GM18909 (cell line): ENCODE measurements around the gene PKN1.
A peak's percentile ranks its signal among the peaks of the same experiment; 100 is the strongest.

Source experiments
- ATAC-seq: cut with Tn5 transposase; IDR thresholded peaks from one replicate; pipeline ENCODE4 v1.9.1; 2021; ENCODE audit warnings: mild to moderate bottlenecking; ENCODE audit not compliant: unreplicated experiment, poor library complexity

Gene PKN1

GRCh38 chr19:14507704-14508542 is 74.8 kb downstream of the PKN1 start:
- no peak for ATAC-seq

GRCh38 chr19:14510311-14511228 is 77.5 kb downstream of the PKN1 start:
- no peak for ATAC-seq

- ATAC-seq, result no peak
Observed at GRCh38 chr19:14511229-14511593, 78.1 kb downstream of the PKN1 start.

GRCh38 chr19:14512406-14512961 is 79.4 kb downstream of the PKN1 start:
- ATAC-seq, result no peak

GRCh38 chr19:14514215-14514863 is 81.2 kb downstream of the PKN1 start:
- no peak for ATAC-seq

- no peak for ATAC-seq
Observed at GRCh38 chr19:14515501-14516047, 82.5 kb downstream of the PKN1 start.

GRCh38 chr19:14516048-14516534 is 83.0 kb downstream of the PKN1 start:
- no peak for ATAC-seq

- ATAC-seq, result no peak
Observed at GRCh38 chr19:14516746-14517438, 83.8 kb downstream of the PKN1 start.

GRCh38 chr19:14517446-14517839 is 84.3 kb downstream of the PKN1 start:
- ATAC-seq, result peak; percentile 2

GRCh38 chr19:14517840-14518505 is 84.9 kb downstream of the PKN1 start, which contains the start of gene DNAJB1:
TSS of gene DNAJB1 (minus strand) at chr19:14518397. CDS start at chr19:14518349, 48 bp downstream.
- peak; percentile 75 for ATAC-seq

GRCh38 chr19:14519245-14519859 is 86.2 kb downstream of the PKN1 start:
- no peak for ATAC-seq

- no peak for ATAC-seq
Observed at GRCh38 chr19:14519860-14520407, 86.8 kb downstream of the PKN1 start.

- ATAC-seq, result no peak
Observed at GRCh38 chr19:14520543-14520942, 87.4 kb downstream of the PKN1 start.
